ENCODE results near the gene BRICD5. TPM values are rescaled to one million over a fixed set of nuclear protein-coding genes. Genes with fewer than 3 reads are reported as not detected.
"Not testable (repeated sequence)": the region's sequence is repeated elsewhere in the genome, so short reads cannot be mapped to it uniquely, and the experiment has no call there.

The BRICD5 gene
- polyA plus RNA-seq, 3 donors from 2014 or later, result 0.10 to 0.36 TPM; not detected in 1

- no peak for DNase-seq
Observed at GRCh38 chr16:2244301-2244700, 33.6 kb upstream of the BRICD5 start.

GRCh38 chr16:2243781-2244180 is 33.1 kb upstream of the BRICD5 start:
- H3K9me3 Mint-ChIP-seq, result peaks cover 0 to 2% (median 0%) of the 10 kb centered on the region in 6 donors
- H3K4me1 Mint-ChIP-seq, result no peaks in the 10 kb centered on the region
- peaks cover 0 to 4% (median 4%) of the 10 kb centered on the region in 3 donors for H3K36me3 Mint-ChIP-seq
- H3K27me3 Mint-ChIP-seq (ENCODE audit: low read depth in 3 of 3), result peaks cover 0 to 2% (median 0%) of the 10 kb centered on the region in 3 donors
- no peak overlapping the region for H3K27ac Mint-ChIP-seq
- DNase-seq, result no peak
- H3K4me3 Mint-ChIP-seq, result no peak overlapping the region

More at GRCh38 chr16:2244301-2244700, 33.6 kb upstream of the BRICD5 start:
- peaks cover 0 to 2% (median 0%) of the 10 kb centered on the region in 6 donors for H3K9me3 Mint-ChIP-seq
- no peaks in the 10 kb centered on the region for H3K4me1 Mint-ChIP-seq
- peaks cover 0 to 2% (median 0%) of the 10 kb centered on the region in 3 donors for H3K27me3 Mint-ChIP-seq (ENCODE audit: low read depth in 3 of 3)
- H3K4me3 Mint-ChIP-seq, result no peak overlapping the region
- peaks cover 0 to 4% (median 4%) of the 10 kb centered on the region in 3 donors for H3K36me3 Mint-ChIP-seq
- H3K27ac Mint-ChIP-seq, result no peak overlapping the region

- H3K4me1 Mint-ChIP-seq, result no peaks in the 10 kb centered on the region
- H3K27me3 Mint-ChIP-seq (ENCODE audit: low read depth in 3 of 3), result peaks cover 0 to 2% (median 0%) of the 10 kb centered on the region in 3 donors
- H3K9me3 Mint-ChIP-seq, result peaks cover 0 to 2% (median 0%) of the 10 kb centered on the region in 6 donors
- H3K27ac Mint-ChIP-seq, result no peak overlapping the region
- H3K36me3 Mint-ChIP-seq, result peaks cover 0 to 4% (median 4%) of the 10 kb centered on the region in 3 donors
- no peak overlapping the region for H3K4me3 Mint-ChIP-seq
- DNase-seq, result no peak
Observed at GRCh38 chr16:2243031-2243528, 32.4 kb upstream of the BRICD5 start.

- Mint-ChIP-seq H3K9me3 (peaks cover 0 to 2% (median 0%) of the 10 kb centered on the region in 6 donors), H3K4me3 (no peak overlapping the region), H3K27me3 (ENCODE audit: low read depth in 3 of 3) (peaks cover 0 to 2% (median 0%) of the 10 kb centered on the region in 3 donors), H3K4me1 (no peaks in the 10 kb centered on the region), H3K36me3 (peaks cover 0 to 4% (median 4%) of the 10 kb centered on the region in 3 donors), H3K27ac (no peak overlapping the region)
- no peak for DNase-seq
Observed at GRCh38 chr16:2242598-2242997, 31.9 kb upstream of the BRICD5 start.

GRCh38 chr16:2240331-2240730 is 29.7 kb upstream of the BRICD5 start:
- H3K27ac Mint-ChIP-seq; H3K9me3 Mint-ChIP-seq; DNase-seq; H3K27me3 Mint-ChIP-seq (ENCODE audit: low read depth in 3 of 3); H3K36me3 Mint-ChIP-seq; H3K4me3 Mint-ChIP-seq; H3K4me1 Mint-ChIP-seq: not testable (repeated sequence)

GRCh38 chr16:2238838-2239675 is 28.4 kb upstream of the BRICD5 start:
- peaks cover 0 to 8% (median 7%) of the 10 kb centered on the region in 3 donors for H3K36me3 Mint-ChIP-seq
- H3K27me3 Mint-ChIP-seq (ENCODE audit: low read depth in 3 of 3), result peaks cover 2 to 3% (median 2%) of the 10 kb centered on the region in 3 donors
- H3K4me1 Mint-ChIP-seq, result peaks cover 0 to 2% of the 10 kb centered on the region in 2 donors
- peaks cover 0 to 2% (median 0%) of the 10 kb centered on the region in 6 donors for H3K9me3 Mint-ChIP-seq
- no peak for DNase-seq
- H3K4me3 Mint-ChIP-seq, result no peak overlapping the region
- no peak overlapping the region for H3K27ac Mint-ChIP-seq

GRCh38 chr16:2238150-2238837 is 27.6 kb upstream of the BRICD5 start:
- peaks cover 2 to 3% (median 2%) of the 10 kb centered on the region in 3 donors for H3K27me3 Mint-ChIP-seq (ENCODE audit: low read depth in 3 of 3)
- no peak for DNase-seq
- no peak overlapping the region for H3K27ac Mint-ChIP-seq

GRCh38 chr16:2237493-2238149 is 27.0 kb upstream of the BRICD5 start:
- peaks cover 2 to 3% (median 3%) of the 10 kb centered on the region in 3 donors for H3K27me3 Mint-ChIP-seq (ENCODE audit: low read depth in 3 of 3)
- peaks cover 0 to 2% (median 0%) of the 10 kb centered on the region in 6 donors for H3K9me3 Mint-ChIP-seq
- H3K27ac Mint-ChIP-seq, result no peak overlapping the region
- peaks cover 0 to 8% (median 7%) of the 10 kb centered on the region in 3 donors for H3K36me3 Mint-ChIP-seq
- H3K4me3 Mint-ChIP-seq, result no peak overlapping the region
- no peak for DNase-seq
- H3K4me1 Mint-ChIP-seq, result peaks cover 0 to 2% of the 10 kb centered on the region in 2 donors

More at GRCh38 chr16:2238150-2238837, 27.6 kb upstream of the BRICD5 start:
- no peak overlapping the region for H3K4me3 Mint-ChIP-seq
- H3K4me1 Mint-ChIP-seq, result peaks cover 0 to 2% of the 10 kb centered on the region in 2 donors
- peaks cover 0 to 2% (median 0%) of the 10 kb centered on the region in 6 donors for H3K9me3 Mint-ChIP-seq
- H3K36me3 Mint-ChIP-seq, result peaks cover 0 to 8% (median 7%) of the 10 kb centered on the region in 3 donors

- peaks cover 2 to 3% (median 2%) of the 10 kb centered on the region in 3 donors for H3K27me3 Mint-ChIP-seq (ENCODE audit: low read depth in 3 of 3)
- DNase-seq, result no peak
Observed at GRCh38 chr16:2237102-2237482, 26.4 kb upstream of the BRICD5 start.

GRCh38 chr16:2236337-2237101 is 25.9 kb upstream of the BRICD5 start, which contains the start of gene DNASE1L2:
Gene DNASE1L2, plus strand, starts transcription at chr16:2236444. Its CDS starts 373 bp downstream, at chr16:2236817.
- Mint-ChIP-seq H3K4me3 (no peak within 1 kb of the TSS), H3K27me3 (ENCODE audit: low read depth in 3 of 3) (peaks cover 2 to 3% (median 2%) of the 10 kb centered on the region in 3 donors), H3K9me3 (peaks cover 0 to 2% (median 0%) of the 10 kb centered on the region in 6 donors), H3K4me1 (peaks cover 0 to 2% of the 10 kb centered on the region in 2 donors), H3K36me3 (peaks cover 0 to 4% (median 3%) of the 10 kb centered on the region in 3 donors), H3K27ac (no peak within 1 kb of the TSS)
- DNase-seq, result no peak

More at GRCh38 chr16:2237102-2237482, 26.4 kb upstream of the BRICD5 start:
- Mint-ChIP-seq H3K9me3 (peaks cover 0 to 2% (median 0%) of the 10 kb centered on the region in 6 donors), H3K36me3 (peaks cover 0 to 4% (median 3%) of the 10 kb centered on the region in 3 donors), H3K27ac (no peak overlapping the region), H3K4me3 (no peak overlapping the region), H3K4me1 (peaks cover 0 to 2% of the 10 kb centered on the region in 2 donors)

- Mint-ChIP-seq H3K4me1 (peaks cover 0 to 2% of the 10 kb centered on the region in 2 donors), H3K4me3 (no peak overlapping the region), H3K36me3 (peaks cover 0 to 4% (median 3%) of the 10 kb centered on the region in 3 donors), H3K9me3 (peaks cover 0 to 2% (median 0%) of the 10 kb centered on the region in 6 donors), H3K27me3 (ENCODE audit: low read depth in 3 of 3) (peaks cover 2 to 3% (median 2%) of the 10 kb centered on the region in 3 donors), H3K27ac (no peak overlapping the region)
- DNase-seq, result no peak
Observed at GRCh38 chr16:2235695-2236336, 25.2 kb upstream of the BRICD5 start.

GRCh38 chr16:2235234-2235651 is 24.6 kb upstream of the BRICD5 start:
- Mint-ChIP-seq H3K4me1 (peaks cover 0 to 2% of the 10 kb centered on the region in 2 donors), H3K27me3 (ENCODE audit: low read depth in 3 of 3) (peaks cover 2 to 3% (median 2%) of the 10 kb centered on the region in 3 donors), H3K36me3 (peaks cover 0 to 4% (median 3%) of the 10 kb centered on the region in 3 donors), H3K4me3 (no peak overlapping the region), H3K9me3 (peaks cover 0 to 2% (median 0%) of the 10 kb centered on the region in 6 donors), H3K27ac (no peak overlapping the region)
- no peak for DNase-seq
